Activated naive CD4-positive, alpha-beta T cell treated with anti-CD3 and anti-CD28 coated beads for 36 hours (primary cell): ENCODE data around the gene GLIS1. TPM values are rescaled to one million over a fixed set of nuclear protein-coding genes. Genes with fewer than 3 reads are reported as not detected.
"Not testable (repeated sequence)": the region's sequence is repeated elsewhere in the genome, so short reads cannot be mapped to it uniquely, and the experiment has no call there.

Experiments used
- CTCF ChIA-PET: fragments of 350-600 bp; sonication (Branson Sonifier 250); formaldehyde crosslinking; loops from one replicate; lab custom pipeline; 2021; ENCODE audit warnings: antibody characterized with exemption; lab: Charles Lee
- DNase-seq: peaks from one replicate; pipeline ENCODE4 v3.0.0-alpha.2; 2020
- H3K27ac Mint-ChIP-seq: one replicate; pipeline ENCODE4 v1.8.0; 2021; ENCODE audit warnings: mild to moderate bottlenecking, mixed read lengths
- H3K27me3 Mint-ChIP-seq: one replicate; pipeline ENCODE4 v1.8.0; 2021; ENCODE audit warnings: low read depth, mixed read lengths
- H3K36me3 Mint-ChIP-seq: one replicate; pipeline ENCODE4 v1.8.0; 2021; ENCODE audit warnings: low read depth, mixed read lengths
- H3K4me1 Mint-ChIP-seq: one replicate; pipeline ENCODE4 v1.8.0; 2021; ENCODE audit warnings: low read depth, mixed read lengths
- H3K4me3 Mint-ChIP-seq: one replicate; pipeline ENCODE4 v1.8.0; 2021; ENCODE audit warnings: mild to moderate bottlenecking, moderate library complexity, mixed read lengths
- H3K9me3 Mint-ChIP-seq: one replicate; pipeline ENCODE4 v1.8.0; 2021; ENCODE audit warnings: mixed read lengths
- intact Hi-C: fragments of 100-400 bp; cut with micrococcal nuclease; formaldehyde crosslinking; loops from one replicate; pipeline ENCODE4 v1.15.1; 2023
- total RNA-seq, 2 experiments: library from RNA; stranded (reverse); gene quantifications; one replicate each; pipeline ENCODE4 v1.2.3, GENCODE V29; 2021

Gene GLIS1
- total RNA-seq, 2 experiments from 2014 or later, result not detected

GRCh38 chr1:53555620-53556326 is 183.2 kb downstream of the GLIS1 start:
- H3K9me3 Mint-ChIP-seq, intact Hi-C loops, H3K36me3 Mint-ChIP-seq, H3K4me3 Mint-ChIP-seq, H3K4me1 Mint-ChIP-seq, CTCF ChIA-PET, H3K27me3 Mint-ChIP-seq, H3K27ac Mint-ChIP-seq: not testable (repeated sequence)
- DNase-seq, result peak; percentile 0

- CTCF ChIA-PET, result no interaction called here
- intact Hi-C loops, result no loop called here
- H3K36me3 Mint-ChIP-seq, result no peaks in the 10 kb centered on the region
- H3K4me1 Mint-ChIP-seq, result no peaks in the 10 kb centered on the region
- no peaks in the 10 kb centered on the region for H3K9me3 Mint-ChIP-seq
- H3K27me3 Mint-ChIP-seq, result no peaks in the 10 kb centered on the region
- H3K4me3 Mint-ChIP-seq, result no peak overlapping the region
- DNase-seq, result peak; percentile 1
- no peak overlapping the region for H3K27ac Mint-ChIP-seq
These were observed 184.2 kb downstream of the GLIS1 start for GRCh38 chr1:53554592-53555305.

GRCh38 chr1:53553734-53554509 is 185.0 kb downstream of the GLIS1 start:
- no peaks in the 10 kb centered on the region for H3K4me1 Mint-ChIP-seq
- DNase-seq, result peak; percentile 3
- CTCF ChIA-PET, result no interaction called here
- no peak overlapping the region for H3K4me3 Mint-ChIP-seq
- H3K27ac Mint-ChIP-seq, result no peak overlapping the region
- H3K9me3 Mint-ChIP-seq, result no peaks in the 10 kb centered on the region
- no peaks in the 10 kb centered on the region for H3K36me3 Mint-ChIP-seq
- H3K27me3 Mint-ChIP-seq, result no peaks in the 10 kb centered on the region
- intact Hi-C loops, result no loop called here

- Mint-ChIP-seq H3K27me3 (no peaks in the 10 kb centered on the region), H3K4me3 (no peak overlapping the region), H3K27ac (no peak overlapping the region), H3K36me3 (no peaks in the 10 kb centered on the region), H3K4me1 (no peaks in the 10 kb centered on the region), H3K9me3 (no peaks in the 10 kb centered on the region)
- intact Hi-C loops, result no loop called here
- DNase-seq, result no peak
- CTCF ChIA-PET, result no interaction called here
These were observed 185.8 kb downstream of the GLIS1 start for GRCh38 chr1:53552981-53553733.

- intact Hi-C loops, result no loop called here
- no peak overlapping the region for H3K27ac Mint-ChIP-seq
- DNase-seq, result no peak
- H3K27me3 Mint-ChIP-seq, result no peaks in the 10 kb centered on the region
- no peaks in the 10 kb centered on the region for H3K36me3 Mint-ChIP-seq
- H3K9me3 Mint-ChIP-seq, result no peaks in the 10 kb centered on the region
- no peak overlapping the region for H3K4me3 Mint-ChIP-seq
- no peaks in the 10 kb centered on the region for H3K4me1 Mint-ChIP-seq
- CTCF ChIA-PET, result no interaction called here
These were observed 186.7 kb downstream of the GLIS1 start for GRCh38 chr1:53552146-53552861.

- Mint-ChIP-seq H3K36me3 (no peaks in the 10 kb centered on the region), H3K9me3 (no peaks in the 10 kb centered on the region), H3K27ac (no peak overlapping the region), H3K27me3 (no peaks in the 10 kb centered on the region), H3K4me1 (no peaks in the 10 kb centered on the region), H3K4me3 (no peak overlapping the region)
- CTCF ChIA-PET, result no interaction called here
- DNase-seq, result no peak
- intact Hi-C loops, result no loop called here
These were observed 187.5 kb downstream of the GLIS1 start for GRCh38 chr1:53551428-53551995.

GRCh38 chr1:53550201-53550741 is 188.7 kb downstream of the GLIS1 start:
- Mint-ChIP-seq H3K4me1 (no peaks in the 10 kb centered on the region), H3K27me3 (no peaks in the 10 kb centered on the region), H3K4me3 (no peak overlapping the region), H3K9me3 (no peaks in the 10 kb centered on the region), H3K36me3 (no peaks in the 10 kb centered on the region), H3K27ac (no peak overlapping the region)
- intact Hi-C loops, result no loop called here
- no peak for DNase-seq
- CTCF ChIA-PET, result no interaction called here

- CTCF ChIA-PET, result no interaction called here
- intact Hi-C loops, result no loop called here
- no peaks in the 10 kb centered on the region for H3K36me3 Mint-ChIP-seq
- H3K4me1 Mint-ChIP-seq, result no peaks in the 10 kb centered on the region
- no peak overlapping the region for H3K27ac Mint-ChIP-seq
- no peak for DNase-seq
- no peak overlapping the region for H3K4me3 Mint-ChIP-seq
- no peaks in the 10 kb centered on the region for H3K9me3 Mint-ChIP-seq
- H3K27me3 Mint-ChIP-seq, result no peaks in the 10 kb centered on the region
These were observed 189.2 kb downstream of the GLIS1 start for GRCh38 chr1:53549781-53550180.

- Mint-ChIP-seq H3K9me3 (no peaks in the 10 kb centered on the region), H3K27me3 (no peaks in the 10 kb centered on the region), H3K36me3 (no peaks in the 10 kb centered on the region), H3K4me1 (no peaks in the 10 kb centered on the region), H3K4me3 (no peak overlapping the region), H3K27ac (no peak overlapping the region)
- CTCF ChIA-PET, result no interaction called here
- intact Hi-C loops, result no loop called here
- no peak for DNase-seq
These were observed 189.7 kb downstream of the GLIS1 start for GRCh38 chr1:53549287-53549686.

- Mint-ChIP-seq H3K27ac (no peak overlapping the region), H3K27me3 (no peaks in the 10 kb centered on the region), H3K4me3 (no peak overlapping the region), H3K9me3 (no peaks in the 10 kb centered on the region), H3K36me3 (no peaks in the 10 kb centered on the region), H3K4me1 (no peaks in the 10 kb centered on the region)
- DNase-seq, result no peak
- intact Hi-C loops, result no loop called here
- CTCF ChIA-PET, result no interaction called here
These were observed 190.9 kb downstream of the GLIS1 start for GRCh38 chr1:53548031-53548491.

GRCh38 chr1:53547231-53547790 is 191.7 kb downstream of the GLIS1 start:
- CTCF ChIA-PET, result no interaction called here
- DNase-seq, result no peak
- no peaks in the 10 kb centered on the region for H3K36me3 Mint-ChIP-seq

More at GRCh38 chr1:53547231-53547790, 191.7 kb downstream of the GLIS1 start:
- Mint-ChIP-seq H3K27ac (no peak overlapping the region), H3K27me3 (no peaks in the 10 kb centered on the region), H3K9me3 (no peaks in the 10 kb centered on the region), H3K4me1 (no peaks in the 10 kb centered on the region), H3K4me3 (no peak overlapping the region)
- intact Hi-C loops, result no loop called here
